GM15510 (cell line): ENCODE data around the gene SAG.

Experiments used
- POLR2A ChIP-seq: IDR thresholded peaks from 3 replicates; pipeline ENCODE4 v1.6.1; 2011; ENCODE audit warnings: borderline replicate concordance; ENCODE audit not compliant: insufficient read length; ENCODE audit errors: extremely low read depth

SAG gene

GRCh38 chr2:233338046-233338445, 30.4 kb downstream of the SAG start:
- TF ChIP-seq POLR2A, result no peak

GRCh38 chr2:233338812-233339368, 31.3 kb downstream of the SAG start:
- no peak for TF ChIP-seq POLR2A

GRCh38 chr2:233339427-233339826, 31.8 kb downstream of the SAG start:
- TF ChIP-seq POLR2A, result no peak

GRCh38 chr2:233341296-233341695, 33.7 kb downstream of the SAG start:
- TF ChIP-seq POLR2A, result no peak

- TF ChIP-seq POLR2A, result no peak
Observed at GRCh38 chr2:233342301-233342700, 34.7 kb downstream of the SAG start.

GRCh38 chr2:233343171-233343705, 35.6 kb downstream of the SAG start:
- no peak for TF ChIP-seq POLR2A

- no peak for TF ChIP-seq POLR2A
Observed at GRCh38 chr2:233346376-233346775, 38.8 kb downstream of the SAG start.

GRCh38 chr2:233346930-233347329, 39.3 kb downstream of the SAG start:
- TF ChIP-seq POLR2A, result no peak

- TF ChIP-seq POLR2A, result no peak
Observed at GRCh38 chr2:233349005-233349998, 41.7 kb downstream of the SAG start.

- TF ChIP-seq POLR2A, result no peak
Observed at GRCh38 chr2:233350708-233351107, 43.1 kb downstream of the SAG start.

- no peak for TF ChIP-seq POLR2A
Observed at GRCh38 chr2:233351423-233351822, 43.8 kb downstream of the SAG start.

- TF ChIP-seq POLR2A, result no peak
Observed at GRCh38 chr2:233352141-233352842, 44.7 kb downstream of the SAG start.

- no peak for TF ChIP-seq POLR2A
Observed at GRCh38 chr2:233353101-233353768, 45.6 kb downstream of the SAG start.

GRCh38 chr2:233353769-233354499, 46.3 kb downstream of the SAG start, which contains the start of gene DGKD:
DGKD (plus strand) TSS chr2:233354494; CDS start chr2:233354519, 25 bp downstream.
- peak; percentile 56 for TF ChIP-seq POLR2A
